Esophagus squamous epithelium (tissue), 4 donors: ENCODE measurements around the gene DYNLRB2.

Source experiments
- POLR2A ChIP-seq, 4 donors: fragments of 450-650 bp; IDR thresholded peaks; one replicate each; pipeline ENCODE4 v1.6.1; 2017; ENCODE audit warnings: antibody characterized with exemption in 4 of 4, mild to moderate bottlenecking in 4 of 4, moderate library complexity in 3 of 4
- TF ChIP-seq, protein P1 (sequence below), 6 experiments: fragments of 450-650 bp in 4 of 6; fragments of 200-600 bp in 2 of 6; sonication (generic) in 2 of 6; IDR thresholded peaks; one replicate each; pipeline ENCODE4 v1.5.1; 2016 to 2019; ENCODE audit warnings: antibody characterized with exemption in 6 of 6, mild to moderate bottlenecking in 4 of 6, moderate library complexity in 4 of 6

DNA sequence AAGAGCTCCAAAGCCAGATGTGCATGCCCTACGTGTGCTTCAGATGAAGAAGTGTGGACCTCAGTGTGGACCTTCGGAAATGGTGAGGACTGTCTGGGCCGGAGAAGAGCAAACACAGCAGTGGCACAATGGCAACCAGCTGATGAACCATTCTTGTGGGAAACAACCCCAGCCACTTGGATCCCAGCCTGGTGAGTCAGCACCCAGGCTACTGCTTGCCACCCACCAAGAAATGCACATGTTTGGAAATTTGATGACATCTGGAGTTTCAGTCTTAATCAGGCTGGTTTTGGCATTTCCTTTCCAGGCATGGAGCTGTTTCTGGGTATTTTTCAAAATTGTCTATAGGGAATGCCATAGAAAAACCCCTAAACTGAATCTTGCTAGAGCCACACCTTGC is 42.7 kb downstream of the DYNLRB2 start:
- no peak for TF ChIP-seq POLR2A (IDR thresholded peaks at IDR 0.05)
- TF ChIP-seq, protein P1, sequence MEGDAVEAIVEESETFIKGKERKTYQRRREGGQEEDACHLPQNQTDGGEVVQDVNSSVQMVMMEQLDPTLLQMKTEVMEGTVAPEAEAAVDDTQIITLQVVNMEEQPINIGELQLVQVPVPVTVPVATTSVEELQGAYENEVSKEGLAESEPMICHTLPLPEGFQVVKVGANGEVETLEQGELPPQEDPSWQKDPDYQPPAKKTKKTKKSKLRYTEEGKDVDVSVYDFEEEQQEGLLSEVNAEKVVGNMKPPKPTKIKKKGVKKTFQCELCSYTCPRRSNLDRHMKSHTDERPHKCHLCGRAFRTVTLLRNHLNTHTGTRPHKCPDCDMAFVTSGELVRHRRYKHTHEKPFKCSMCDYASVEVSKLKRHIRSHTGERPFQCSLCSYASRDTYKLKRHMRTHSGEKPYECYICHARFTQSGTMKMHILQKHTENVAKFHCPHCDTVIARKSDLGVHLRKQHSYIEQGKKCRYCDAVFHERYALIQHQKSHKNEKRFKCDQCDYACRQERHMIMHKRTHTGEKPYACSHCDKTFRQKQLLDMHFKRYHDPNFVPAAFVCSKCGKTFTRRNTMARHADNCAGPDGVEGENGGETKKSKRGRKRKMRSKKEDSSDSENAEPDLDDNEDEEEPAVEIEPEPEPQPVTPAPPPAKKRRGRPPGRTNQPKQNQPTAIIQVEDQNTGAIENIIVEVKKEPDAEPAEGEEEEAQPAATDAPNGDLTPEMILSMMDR (IDR thresholded peaks at IDR 0.05): no peak
